ENCODE data around the gene MREG.

- TF ChIP-seq CTCF (conservative IDR thresholded peaks at IDR 0.05; ENCODE audit: low read depth, low read length) (no peak), EZH2 (IDR thresholded peaks at IDR 0.05; ENCODE audit: borderline replicate concordance, low read depth, low read length, poor library complexity, severe bottlenecking) (no peak)
Measured at GRCh38 chr2:215982465-215982875, 30.9 kb downstream of the MREG start.
